HG02623 (cell line): Measurements from ENCODE around the gene ITPK1.

Experiments used
- ATAC-seq: cut with Tn5 transposase; IDR thresholded peaks from one replicate; pipeline ENCODE4 v1.9.1; 2021; ENCODE audit warnings: moderate library complexity; ENCODE audit not compliant: unreplicated experiment

ITPK1 gene

GRCh38 chr14:92942576-92942975 lies 173.1 kb downstream of the ITPK1 start:
- no peak for ATAC-seq

GRCh38 chr14:92942136-92942535 lies 173.6 kb downstream of the ITPK1 start:
- ATAC-seq = no peak

- ATAC-seq = no peak
Measured at GRCh38 chr14:92941531-92941930, 174.2 kb downstream of the ITPK1 start.

- no peak for ATAC-seq
Measured at GRCh38 chr14:92940543-92940942, 175.2 kb downstream of the ITPK1 start.

GRCh38 chr14:92939699-92940098 lies 176.0 kb downstream of the ITPK1 start:
- ATAC-seq = no peak

- ATAC-seq = no peak
Measured at GRCh38 chr14:92938890-92939671, 176.6 kb downstream of the ITPK1 start.

- ATAC-seq = no peak
Measured at GRCh38 chr14:92938235-92938875, 177.4 kb downstream of the ITPK1 start.

- ATAC-seq = no peak
Measured at GRCh38 chr14:92937051-92937937, 178.4 kb downstream of the ITPK1 start.

- no peak for ATAC-seq
Measured at GRCh38 chr14:92936085-92936484, 179.6 kb downstream of the ITPK1 start.

GRCh38 chr14:92935446-92935845 lies 180.3 kb downstream of the ITPK1 start:
- ATAC-seq = no peak

GRCh38 chr14:92934196-92935085 lies 181.3 kb downstream of the ITPK1 start:
- no peak for ATAC-seq

GRCh38 chr14:92933481-92933880 lies 182.2 kb downstream of the ITPK1 start:
- ATAC-seq = no peak

- ATAC-seq = no peak
Measured at GRCh38 chr14:92932448-92933395, 183.0 kb downstream of the ITPK1 start.

- ATAC-seq = no peak
Measured at GRCh38 chr14:92931681-92932447, 183.9 kb downstream of the ITPK1 start.

- no peak for ATAC-seq
Measured at GRCh38 chr14:92930737-92931602, 184.8 kb downstream of the ITPK1 start.

- no peak for ATAC-seq
Measured at GRCh38 chr14:92929689-92930608, 185.8 kb downstream of the ITPK1 start.
